ENCODE results near the gene DPP4.

Gene DPP4

GRCh38 chr2:162016080-162016479 lies 57.9 kb downstream of the DPP4 start:
- Histone ChIP-seq H3K36me3 (ENCODE audit: insufficient read depth, insufficient read length, low read length) (no peaks in the 10 kb centered on the region), H3K27me3 (ENCODE audit: insufficient read depth, insufficient read length) (no peaks in the 10 kb centered on the region), H3K9me3 (ENCODE audit: insufficient read depth, low read length) (no peaks in the 10 kb centered on the region), H3K4me3 (ENCODE audit: insufficient read length, low read depth) (no peak overlapping the region), H3K4me1 (ENCODE audit: insufficient read depth, insufficient read length) (no peaks in the 10 kb centered on the region), H3K9ac (ENCODE audit: insufficient read length, low read depth) (no peak overlapping the region)
- TF ChIP-seq ZNF274 (IDR thresholded peaks at IDR 0.05; ENCODE audit: low read depth, low read length) (no peak), SUZ12 (IDR thresholded peaks at IDR 0.05; ENCODE audit: extremely low read depth, insufficient read depth, insufficient read length) (no peak), YY1 (IDR thresholded peaks at IDR 0.05; ENCODE audit: insufficient read depth, insufficient read length) (no peak)
- DNase-seq (ENCODE audit: low read depth, low spot score) = no peak

- no peaks in the 10 kb centered on the region for H3K27me3 ChIP-seq (ENCODE audit: insufficient read depth, insufficient read length)
- DNase-seq (ENCODE audit: low read depth, low spot score) = no peak
- H3K9me3 ChIP-seq (ENCODE audit: insufficient read depth, low read length) = no peaks in the 10 kb centered on the region
- H3K36me3 ChIP-seq (ENCODE audit: insufficient read depth, insufficient read length, low read length) = no peaks in the 10 kb centered on the region
- H3K9ac ChIP-seq (ENCODE audit: insufficient read length, low read depth) = no peak overlapping the region
- no peak overlapping the region for H3K4me3 ChIP-seq (ENCODE audit: insufficient read length, low read depth)
- TF ChIP-seq ZNF274 (IDR thresholded peaks at IDR 0.05; ENCODE audit: low read depth, low read length) (no peak), YY1 (IDR thresholded peaks at IDR 0.05; ENCODE audit: insufficient read depth, insufficient read length) (no peak), SUZ12 (IDR thresholded peaks at IDR 0.05; ENCODE audit: extremely low read depth, insufficient read depth, insufficient read length) (no peak)
- H3K4me1 ChIP-seq (ENCODE audit: insufficient read depth, insufficient read length) = no peaks in the 10 kb centered on the region
These were observed 59.3 kb downstream of the DPP4 start for GRCh38 chr2:162014751-162015150.

GRCh38 chr2:162013514-162014475 lies 60.2 kb downstream of the DPP4 start:
- TF ChIP-seq SUZ12 (IDR thresholded peaks at IDR 0.05; ENCODE audit: extremely low read depth, insufficient read depth, insufficient read length) = no peak
- DNase-seq (ENCODE audit: low read depth, low spot score) = no peak
- H3K9ac ChIP-seq (ENCODE audit: insufficient read length, low read depth) = no peak overlapping the region

GRCh38 chr2:162012565-162013058 lies 61.4 kb downstream of the DPP4 start:
- Histone ChIP-seq H3K27me3 (ENCODE audit: insufficient read depth, insufficient read length) (no peaks in the 10 kb centered on the region), H3K4me1 (ENCODE audit: insufficient read depth, insufficient read length) (no peaks in the 10 kb centered on the region), H3K9ac (ENCODE audit: insufficient read length, low read depth) (no peak overlapping the region), H3K4me3 (ENCODE audit: insufficient read length, low read depth) (no peak overlapping the region), H3K36me3 (ENCODE audit: insufficient read depth, insufficient read length, low read length) (no peaks in the 10 kb centered on the region), H3K9me3 (ENCODE audit: insufficient read depth, low read length) (peaks cover 3% of the 10 kb centered on the region; the same call in 1 of the 2 replicates)
- no peak for DNase-seq (ENCODE audit: low read depth, low spot score)
- TF ChIP-seq SUZ12 (IDR thresholded peaks at IDR 0.05; ENCODE audit: extremely low read depth, insufficient read depth, insufficient read length) = no peak
- TF ChIP-seq YY1 (IDR thresholded peaks at IDR 0.05; ENCODE audit: insufficient read depth, insufficient read length) = no peak
- no peak for TF ChIP-seq ZNF274 (IDR thresholded peaks at IDR 0.05; ENCODE audit: low read depth, low read length)

More at GRCh38 chr2:162013514-162014475, 60.2 kb downstream of the DPP4 start:
- Histone ChIP-seq H3K36me3 (ENCODE audit: insufficient read depth, insufficient read length, low read length) (no peaks in the 10 kb centered on the region), H3K9me3 (ENCODE audit: insufficient read depth, low read length) (no peaks in the 10 kb centered on the region), H3K4me1 (ENCODE audit: insufficient read depth, insufficient read length) (no peaks in the 10 kb centered on the region), H3K27me3 (ENCODE audit: insufficient read depth, insufficient read length) (no peaks in the 10 kb centered on the region), H3K4me3 (ENCODE audit: insufficient read length, low read depth) (no peak overlapping the region)

- Histone ChIP-seq H3K4me1 (ENCODE audit: insufficient read depth, insufficient read length) (no peaks in the 10 kb centered on the region), H3K27me3 (ENCODE audit: insufficient read depth, insufficient read length) (no peaks in the 10 kb centered on the region), H3K9me3 (ENCODE audit: insufficient read depth, low read length) (peaks cover 9% of the 10 kb centered on the region; the same call in 1 of the 2 replicates), H3K9ac (ENCODE audit: insufficient read length, low read depth) (no peak overlapping the region), H3K36me3 (ENCODE audit: insufficient read depth, insufficient read length, low read length) (no peaks in the 10 kb centered on the region), H3K4me3 (ENCODE audit: insufficient read length, low read depth) (no peak overlapping the region)
- no peak for DNase-seq (ENCODE audit: low read depth, low spot score)
- TF ChIP-seq SUZ12 (IDR thresholded peaks at IDR 0.05; ENCODE audit: extremely low read depth, insufficient read depth, insufficient read length) = no peak
These were observed 62.1 kb downstream of the DPP4 start for GRCh38 chr2:162011706-162012564.

GRCh38 chr2:162009543-162009942 lies 64.5 kb downstream of the DPP4 start:
- Histone ChIP-seq H3K36me3 (ENCODE audit: insufficient read depth, insufficient read length, low read length) (no peaks in the 10 kb centered on the region), H3K4me3 (ENCODE audit: insufficient read length, low read depth) (no peak overlapping the region), H3K4me1 (ENCODE audit: insufficient read depth, insufficient read length) (no peaks in the 10 kb centered on the region), H3K27me3 (ENCODE audit: insufficient read depth, insufficient read length) (no peaks in the 10 kb centered on the region), H3K9ac (ENCODE audit: insufficient read length, low read depth) (no peak overlapping the region), H3K9me3 (ENCODE audit: insufficient read depth, low read length) (peaks cover 9% of the 10 kb centered on the region; the same call in 1 of the 2 replicates)
- DNase-seq (ENCODE audit: low read depth, low spot score) = no peak
- TF ChIP-seq ZNF274 (IDR thresholded peaks at IDR 0.05; ENCODE audit: low read depth, low read length) (no peak), YY1 (IDR thresholded peaks at IDR 0.05; ENCODE audit: insufficient read depth, insufficient read length) (no peak), SUZ12 (IDR thresholded peaks at IDR 0.05; ENCODE audit: extremely low read depth, insufficient read depth, insufficient read length) (no peak)
